NCI-H1048 (cell line): ENCODE results near the gene SLC26A3.
"Not testable (repeated sequence)": the region's sequence is repeated elsewhere in the genome, so short reads cannot be mapped to it uniquely, and the experiment has no call there.

Source experiments
- DNase-seq: peaks from one replicate; lab custom pipeline; 2025; lab: John Stamatoyannopoulos, UW

Gene SLC26A3

DNA sequence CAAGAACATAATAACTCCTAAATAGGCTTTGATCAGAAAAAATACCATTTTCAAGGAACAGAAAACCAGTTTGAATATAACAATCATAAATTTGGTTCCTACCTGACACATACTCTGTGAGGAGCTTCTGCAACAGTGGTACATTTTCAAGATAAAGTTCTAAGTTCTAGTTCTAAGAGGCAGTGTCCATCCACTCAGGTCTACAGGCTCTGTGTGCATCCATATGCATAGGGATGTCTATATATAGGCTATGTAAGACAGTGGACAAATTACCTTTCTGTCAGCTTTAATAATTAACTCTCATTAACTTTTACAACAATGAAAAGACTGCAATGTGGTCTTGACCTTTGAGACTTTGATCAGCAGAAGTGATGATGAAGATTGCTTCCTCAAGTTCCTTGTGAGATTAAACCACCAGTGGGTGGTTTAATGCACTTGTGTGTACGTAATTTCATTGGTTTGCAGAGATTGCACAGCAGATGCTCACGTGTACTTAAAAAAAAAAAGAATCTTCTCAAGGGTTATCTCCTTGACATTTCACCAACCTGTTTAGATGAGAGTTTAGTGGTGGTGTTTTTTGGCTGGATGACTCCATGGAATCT lies at the start of gene SLC26A3:
Gene SLC26A3, minus strand, starts transcription at position 215 of the 602 bp plus-strand sequence. CDS start 8,714 bp downstream, outside the sequence.
- no peak for DNase-seq

- no peak for DNase-seq
Observed at GRCh38 chr7:107850643-107851042, 47.6 kb upstream of the SLC26A3 start.

GRCh38 chr7:107850216-107850615 lies 47.2 kb upstream of the SLC26A3 start:
- DNase-seq: no peak

DNA sequence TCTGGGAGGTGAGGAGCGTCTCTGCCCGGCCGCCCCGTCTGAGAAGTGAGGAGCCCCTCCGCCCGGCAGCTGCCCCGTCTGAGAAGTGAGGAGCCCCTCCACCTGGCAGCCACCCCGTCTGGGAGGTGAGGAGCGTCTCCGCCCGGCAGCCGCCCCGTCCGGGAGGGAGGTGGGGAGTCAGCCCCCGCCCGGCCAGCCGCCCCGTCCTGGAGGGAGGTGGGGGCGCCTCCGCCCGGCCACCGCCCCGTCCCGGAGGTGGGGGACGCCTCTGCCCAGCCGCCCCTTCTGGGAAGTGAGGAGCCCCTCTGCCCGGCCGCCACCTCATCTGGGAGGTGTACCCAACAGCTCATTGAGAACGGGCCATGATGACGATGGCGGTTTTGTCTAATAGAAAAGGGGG lies 45.2 kb upstream of the SLC26A3 start:
- not testable (repeated sequence) for DNase-seq

- DNase-seq: not testable (repeated sequence)
Observed at GRCh38 chr7:107847836-107848175, 44.8 kb upstream of the SLC26A3 start.

GRCh38 chr7:107847168-107847835 lies 44.3 kb upstream of the SLC26A3 start:
- DNase-seq: no peak

- no peak for DNase-seq
Observed at GRCh38 chr7:107846324-107846723, 43.3 kb upstream of the SLC26A3 start.

- no peak for DNase-seq
Observed at GRCh38 chr7:107843184-107843583, 40.2 kb upstream of the SLC26A3 start.

DNA sequence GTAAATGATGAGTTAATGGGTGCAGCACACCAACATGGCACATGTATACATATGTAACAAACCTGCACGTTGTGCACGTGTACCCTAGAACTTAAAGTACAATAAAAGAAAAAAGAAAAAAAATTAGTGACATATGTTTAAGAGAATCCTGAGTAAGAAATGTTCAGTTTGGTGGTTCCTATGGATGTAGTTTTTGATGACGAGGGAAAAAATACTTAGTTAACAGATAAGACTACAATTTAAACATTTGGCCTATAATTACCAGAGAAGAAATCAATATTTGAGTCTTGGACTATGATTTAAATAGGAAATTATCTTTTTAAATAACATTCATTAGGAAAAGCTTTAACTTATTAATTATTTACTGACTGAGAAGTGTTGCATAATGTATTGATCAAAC lies 39.2 kb upstream of the SLC26A3 start:
- DNase-seq: no peak

DNA sequence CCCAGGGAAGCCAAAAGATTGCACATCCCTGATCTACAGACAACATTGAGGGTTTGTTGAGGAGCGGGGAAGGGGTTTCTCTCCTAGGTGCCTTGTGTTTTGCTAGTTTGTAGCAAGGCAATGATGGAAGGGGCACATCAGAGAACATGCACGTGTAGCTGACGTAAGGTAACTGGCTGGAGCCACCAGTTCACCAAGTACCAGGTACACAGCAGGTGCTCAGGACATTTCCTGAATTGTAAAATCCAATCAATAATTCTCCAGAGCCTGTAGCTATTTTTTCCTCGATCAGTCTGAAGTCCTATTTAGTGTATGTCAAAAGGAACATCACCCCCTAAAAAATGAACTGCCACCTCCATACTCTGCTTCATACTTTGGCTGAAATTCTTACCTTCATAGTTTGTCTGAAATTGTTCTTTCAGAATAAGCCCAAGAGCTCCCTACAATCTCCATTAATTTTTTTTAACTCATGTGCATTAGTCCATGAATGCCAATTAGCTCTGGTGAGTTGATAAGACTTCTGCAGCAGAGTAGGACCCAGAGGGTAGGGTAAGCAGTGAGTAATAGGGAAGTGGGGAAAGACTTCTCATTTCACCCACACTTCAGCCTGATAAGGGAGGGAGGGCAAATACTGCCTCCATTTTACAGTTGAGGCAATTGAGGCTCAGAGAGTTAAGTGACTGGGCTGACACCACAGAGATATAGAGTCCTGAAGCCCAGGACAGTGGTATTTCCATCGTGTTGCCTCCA lies 36.0 kb upstream of the SLC26A3 start:
- DNase-seq: no peak

DNA sequence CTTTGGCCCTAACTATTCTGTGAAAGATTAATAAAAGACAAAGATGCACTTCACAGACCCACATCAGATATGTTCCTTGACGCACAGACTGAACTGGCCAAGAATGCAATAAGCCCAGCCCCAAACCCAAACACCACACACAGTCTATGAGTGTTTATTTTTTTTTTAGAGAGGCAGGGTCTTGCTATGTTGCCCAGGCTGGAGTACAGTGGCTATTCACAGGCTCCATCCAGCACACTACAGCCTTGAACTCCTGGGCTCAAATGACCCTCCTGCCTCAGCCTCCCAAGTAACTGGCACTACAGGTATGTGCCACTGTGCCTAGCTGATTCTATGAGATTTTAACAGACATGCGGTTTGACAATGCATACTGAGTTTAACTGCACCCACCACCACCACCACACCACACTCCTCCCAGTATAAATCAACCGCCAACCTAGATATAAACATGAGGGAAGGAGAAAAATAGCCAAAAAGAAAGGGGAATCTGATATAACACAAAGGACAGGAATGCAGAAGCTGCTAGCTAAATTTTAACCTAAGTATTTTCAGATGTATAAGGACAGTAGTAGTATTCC lies 35.1 kb upstream of the SLC26A3 start:
- no peak for DNase-seq

DNA sequence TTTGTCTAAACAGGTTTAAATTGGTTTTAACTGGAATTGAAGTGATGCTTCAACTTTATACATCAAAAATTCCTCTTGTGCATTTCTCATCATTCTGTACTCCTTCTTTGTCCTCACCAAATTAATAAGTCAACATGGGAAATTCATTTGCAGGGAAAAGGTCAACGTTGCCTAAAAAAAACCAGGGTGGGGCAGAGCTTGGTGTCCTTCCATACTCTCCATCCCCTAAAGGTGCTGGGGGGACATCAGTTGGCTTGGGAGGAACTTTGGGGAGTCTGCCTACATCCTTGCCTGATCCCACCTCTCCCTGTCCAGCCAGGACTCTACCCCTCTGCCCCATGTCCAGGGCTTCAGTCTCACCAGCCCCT lies 34.1 kb upstream of the SLC26A3 start:
- DNase-seq: no peak

GRCh38 chr7:107836237-107837144 lies 33.5 kb upstream of the SLC26A3 start:
- DNase-seq: no peak

DNA sequence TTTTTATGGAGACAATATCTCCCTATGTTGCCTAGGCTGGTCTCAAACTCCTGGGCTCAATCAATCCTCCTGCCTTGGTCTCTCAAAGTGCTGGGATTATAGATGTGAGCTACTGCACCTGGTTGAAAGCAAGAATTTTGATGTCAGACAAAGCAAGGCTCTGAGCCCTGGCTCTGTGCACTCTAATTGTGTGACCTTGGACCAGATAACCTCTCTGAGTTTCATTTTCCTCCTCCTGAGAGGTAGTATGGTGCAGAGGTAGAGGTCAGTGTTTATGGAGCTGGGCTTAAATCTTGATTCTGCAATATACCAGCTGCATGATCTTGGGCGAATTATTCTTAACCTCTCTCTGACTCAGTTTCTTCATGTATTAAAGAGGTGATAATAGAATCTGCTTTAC lies 31.4 kb upstream of the SLC26A3 start:
- no peak for DNase-seq

- DNase-seq: no peak
Observed at GRCh38 chr7:107833684-107834106, 30.7 kb upstream of the SLC26A3 start.

DNA sequence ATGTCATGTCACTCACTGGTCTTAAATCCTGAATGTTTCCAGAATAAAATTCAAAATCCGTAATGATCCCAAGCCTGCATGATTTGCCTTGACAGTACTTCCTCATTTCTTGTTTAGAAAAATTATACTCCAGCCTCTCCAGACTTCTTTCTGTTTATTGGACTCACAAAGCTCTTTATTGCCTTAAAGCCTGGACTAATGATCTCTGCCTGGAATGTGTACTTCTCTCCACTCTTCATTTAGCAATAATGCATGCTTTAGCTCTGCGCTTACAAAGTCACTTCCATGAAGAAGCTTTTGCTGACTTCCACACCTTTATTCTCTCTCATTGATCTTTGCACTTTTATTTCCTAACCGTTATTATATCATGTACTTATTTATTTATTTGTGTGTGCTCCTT lies 27.4 kb upstream of the SLC26A3 start:
- DNase-seq: no peak

GRCh38 chr7:107828540-107828939 lies 25.5 kb upstream of the SLC26A3 start:
- DNase-seq: no peak

DNA sequence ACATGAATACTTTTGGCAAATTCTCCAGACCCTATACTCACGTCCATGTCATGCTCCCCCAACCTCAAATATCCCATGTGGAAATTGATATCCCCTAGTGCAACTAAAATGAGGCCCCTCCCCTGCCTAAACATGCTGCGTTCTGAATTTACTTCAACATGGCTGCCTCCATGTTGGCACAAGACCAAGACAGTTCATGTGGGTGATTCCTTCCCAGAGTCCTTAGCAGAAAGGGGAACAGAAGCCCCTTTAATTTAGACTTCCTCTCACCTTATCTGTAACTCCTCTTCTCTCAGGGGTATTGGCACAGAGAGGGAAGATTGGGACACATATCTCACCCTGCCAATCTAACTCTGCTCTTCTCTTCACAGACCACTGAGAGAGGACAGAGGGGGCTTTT lies 24.5 kb upstream of the SLC26A3 start:
- no peak for DNase-seq

DNA sequence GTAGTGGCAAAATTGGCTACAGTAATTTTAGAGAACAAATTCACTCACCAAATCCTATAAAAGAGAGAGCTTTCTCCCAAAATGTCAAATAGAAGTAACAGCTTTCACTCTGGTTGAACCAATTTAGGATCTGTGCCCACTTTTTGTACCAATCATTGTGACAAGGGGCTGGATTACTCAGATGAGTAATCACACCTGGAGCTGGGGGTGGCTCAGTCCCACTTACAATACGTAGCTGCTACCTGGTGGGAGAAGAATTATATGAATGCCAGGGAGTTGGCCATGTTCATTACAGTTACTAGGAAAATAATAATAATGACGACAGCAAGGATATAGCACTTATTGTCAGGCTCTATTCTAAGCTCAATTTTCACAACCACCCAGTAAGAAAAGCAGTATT lies 23.4 kb upstream of the SLC26A3 start:
- no peak for DNase-seq

DNA sequence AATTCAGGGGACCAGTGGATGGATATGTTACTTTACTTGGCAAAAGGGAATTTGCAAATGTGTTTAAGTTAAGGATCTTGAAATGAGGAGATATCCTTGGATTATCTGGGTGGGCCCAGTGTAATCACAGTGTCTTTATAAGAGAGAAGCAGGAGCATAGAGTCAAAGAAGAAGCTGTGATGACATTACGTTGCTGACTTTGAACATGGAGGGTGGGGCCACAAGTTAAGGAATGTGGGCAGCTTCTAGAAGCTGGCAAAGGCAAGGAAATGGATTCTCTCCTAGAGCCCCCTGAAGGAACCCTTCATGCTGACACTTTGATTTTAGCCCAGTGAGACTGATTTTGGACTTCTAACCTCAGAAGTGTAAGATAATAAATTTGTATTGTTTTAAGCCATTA lies 21.8 kb upstream of the SLC26A3 start:
- DNase-seq: no peak

GRCh38 chr7:107818622-107819021 lies 15.6 kb upstream of the SLC26A3 start:
- no peak for DNase-seq

DNA sequence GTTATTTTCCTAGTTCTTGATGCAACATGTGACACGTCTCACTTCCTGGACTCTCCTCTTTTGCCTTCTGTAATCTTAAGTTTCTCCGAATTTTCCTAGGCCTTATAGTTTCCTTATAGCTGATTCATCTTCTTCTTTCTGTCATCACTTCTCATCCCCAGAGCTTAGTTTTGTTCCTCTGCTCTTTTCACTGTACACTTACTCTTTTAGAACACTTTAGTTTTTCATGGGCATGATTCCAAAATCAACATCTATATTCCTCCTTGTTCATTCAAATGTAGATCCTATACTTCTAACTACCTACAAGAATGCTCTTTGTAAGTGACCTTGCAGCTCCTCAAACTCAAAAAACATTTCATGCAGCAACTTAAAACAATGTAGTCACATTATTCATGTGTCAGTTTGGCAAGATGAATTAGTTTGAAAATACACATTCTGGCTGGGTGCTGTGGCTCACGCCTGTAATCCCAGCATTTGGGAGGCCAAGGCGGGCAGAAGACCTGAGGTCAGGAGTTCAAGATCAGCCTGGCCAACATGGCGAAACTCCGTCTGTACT lies 13.1 kb upstream of the SLC26A3 start:
- no peak for DNase-seq
